Muscle of back (tissue), 11 donors: ENCODE data around the gene SPIRE1. TPM values are rescaled to one million over a fixed set of nuclear protein-coding genes. Genes with fewer than 3 reads are reported as not detected.
"Not testable (repeated sequence)": the region's sequence is repeated elsewhere in the genome, so short reads cannot be mapped to it uniquely, and the experiment has no call there.

Experiments used
- DNase-seq, 3 donors: peaks; one replicate each; pipeline versions ENCODE4 v3.0.0 to v3.0.0-alpha.2; 2013
- polyA plus RNA-seq, 10 donors: library from polyadenylated mRNA; unstranded; fragments of 120-200 nt; gene quantifications; one replicate each; pipeline ENCODE4 v1.2.1, GENCODE V29; 2013; ENCODE audit not compliant: insufficient read length in 10 of 10

SPIRE1 gene
- polyA plus RNA-seq, 10 donors, result 9.7 to 16.7 (median 13.8) TPM

- no peak for DNase-seq
These were observed 53.4 kb downstream of the SPIRE1 start for GRCh38 chr18:12604445-12605007.

GRCh38 chr18:12599966-12600365 is 57.9 kb downstream of the SPIRE1 start:
- DNase-seq, result no peak

- DNase-seq, result no peak
These were observed 58.4 kb downstream of the SPIRE1 start for GRCh38 chr18:12599543-12599942.

- DNase-seq, result no peak
These were observed 59.6 kb downstream of the SPIRE1 start for GRCh38 chr18:12598181-12598930.

GRCh38 chr18:12597760-12598159 is 60.1 kb downstream of the SPIRE1 start:
- DNase-seq, result peak in 1 of 3 donors; percentile 36

- DNase-seq, result no peak
These were observed 62.2 kb downstream of the SPIRE1 start for GRCh38 chr18:12595571-12596255.

GRCh38 chr18:12593866-12594265 is 64.0 kb downstream of the SPIRE1 start:
- DNase-seq, result peak in 2 of 3 donors; percentile 27 to 51

- DNase-seq, result no peak
These were observed 65.2 kb downstream of the SPIRE1 start for GRCh38 chr18:12592597-12593127.

- no peak for DNase-seq
These were observed 68.5 kb downstream of the SPIRE1 start for GRCh38 chr18:12589448-12589847.

- no peak for DNase-seq
These were observed 71.0 kb downstream of the SPIRE1 start for GRCh38 chr18:12586956-12587355.

- no peak for DNase-seq
These were observed 72.7 kb downstream of the SPIRE1 start for GRCh38 chr18:12585218-12585617.

- no peak for DNase-seq
These were observed 77.1 kb downstream of the SPIRE1 start for GRCh38 chr18:12580630-12581342.

- no peak for DNase-seq
These were observed 78.1 kb downstream of the SPIRE1 start for GRCh38 chr18:12579775-12580174.

GRCh38 chr18:12577848-12578247 is 80.1 kb downstream of the SPIRE1 start:
- DNase-seq, result no peak

- no peak for DNase-seq
These were observed 83.3 kb downstream of the SPIRE1 start for GRCh38 chr18:12574494-12575185.

GRCh38 chr18:12571630-12572029 is 86.3 kb downstream of the SPIRE1 start:
- DNase-seq, result no peak

- no peak for DNase-seq
These were observed 88.1 kb downstream of the SPIRE1 start for GRCh38 chr18:12569791-12570190.

- no peak for DNase-seq
These were observed 90.1 kb downstream of the SPIRE1 start for GRCh38 chr18:12567849-12568248.

GRCh38 chr18:12564861-12565260 is 93.0 kb downstream of the SPIRE1 start:
- no peak for DNase-seq

- DNase-seq, result no peak
These were observed 93.5 kb downstream of the SPIRE1 start for GRCh38 chr18:12564378-12564777.

- not testable (repeated sequence) for DNase-seq
These were observed 97.3 kb downstream of the SPIRE1 start for GRCh38 chr18:12560600-12560999.
